ENCODE data around the gene GCNT3. TPM values are rescaled to one million over a fixed set of nuclear protein-coding genes. Genes with fewer than 3 reads are reported as not detected.
A peak's percentile ranks its signal among the peaks of the same experiment; 100 is the strongest.

The GCNT3 gene
- polyA plus RNA-seq, 3 donors, result not detected

DNA sequence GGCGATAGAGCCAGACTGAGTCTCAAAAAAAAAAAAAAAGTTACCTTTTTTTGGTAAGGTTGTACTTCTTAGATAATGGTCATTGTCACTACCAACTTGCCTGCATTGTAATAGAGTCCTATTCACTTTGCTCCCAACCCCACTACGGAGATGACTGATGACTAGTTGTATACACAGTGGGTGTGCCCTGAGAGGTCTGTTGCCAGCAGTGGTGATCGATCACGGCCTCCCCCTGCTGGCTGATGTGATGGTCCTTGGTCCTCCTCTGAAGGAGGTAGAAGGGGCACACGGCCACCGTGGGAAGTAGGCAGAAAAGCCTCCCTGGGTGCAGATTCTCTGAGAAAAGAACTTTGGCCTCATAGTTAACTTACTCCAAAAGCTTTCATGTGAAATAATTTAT is 10.7 kb downstream of the GCNT3 start:
- Histone ChIP-seq H3K4me1 (ENCODE audit: control insufficient read depth in 1 of 2, insufficient read depth in 2 of 2, low read length in 2 of 2) (no peaks in the 10 kb centered on the region), H3K27me3 (ENCODE audit: control insufficient read depth in 2 of 2, insufficient read depth in 2 of 2, low read length in 2 of 2) (peaks cover 3 to 6% of the 10 kb centered on the region in 2 donors), H4K20me1 (ENCODE audit: insufficient read depth, low read length) (no peaks in the 10 kb centered on the region), H3K27ac (ENCODE audit: low read depth in 1 of 2, low read length in 2 of 2) (no peak overlapping the region), H3K4me2 (replicated peaks; ENCODE audit: extremely low read depth, low read length, poor library complexity, severe bottlenecking) (no peak overlapping the region), H3K9me3 (replicated peaks in 1 of 2; ENCODE audit: control insufficient read depth in 1 of 2, insufficient read depth in 1 of 2, low read length in 2 of 2) (no peaks in the 10 kb centered on the region), H3K9ac (ENCODE audit: insufficient read depth, low read length, poor library complexity, severe bottlenecking) (no peak overlapping the region), H2AFZ (ENCODE audit: insufficient read depth, low read depth, low read length, poor library complexity, severe bottlenecking) (no peak overlapping the region), H3K79me2 (ENCODE audit: insufficient read depth, low read length) (no peaks in the 10 kb centered on the region), H3K36me3 (replicated peaks in 1 of 2; ENCODE audit: control insufficient read depth in 1 of 2, insufficient read depth in 2 of 2, low read length in 2 of 2) (no peaks in the 10 kb centered on the region), H3K4me3 (replicated peaks in 1 of 3; ENCODE audit: low read depth in 2 of 3, low read length in 3 of 3) (no peak overlapping the region)
- WGBS (ENCODE audit: insufficient coverage), result 17% methylated on average over 2 of the region's 6 CpGs
- H3K27ac Mint-ChIP-seq, result no peak overlapping the region
- no peak for TF ChIP-seq CTCF (IDR thresholded peaks at IDR 0.05)
- no peaks in the 10 kb centered on the region for H3K4me1 Mint-ChIP-seq
- no peaks in the 10 kb centered on the region for H3K36me3 Mint-ChIP-seq
- intact Hi-C loops (cut with micrococcal nuclease), result no loop called here
- no peak overlapping the region for H3K4me3 Mint-ChIP-seq
- DNase-seq, result peak in 2 of 3 donors; percentile 2 to 10
- peaks cover 7 to 12% (median 8%) of the 10 kb centered on the region in 3 donors for H3K27me3 Mint-ChIP-seq (ENCODE audit: low read depth in 3 of 3)
- no peaks in the 10 kb centered on the region for H3K9me3 Mint-ChIP-seq

GRCh38 chr15:59632714-59633113 is 21.1 kb downstream of the GCNT3 start:
- H3K9ac ChIP-seq (ENCODE audit: insufficient read depth, low read length, poor library complexity, severe bottlenecking), result no peak overlapping the region
- H3K36me3 ChIP-seq (replicated peaks in 1 of 2; ENCODE audit: control insufficient read depth in 1 of 2, insufficient read depth in 2 of 2, low read length in 2 of 2), result peaks cover 6 to 18% of the 10 kb centered on the region in 2 donors
- H3K27ac Mint-ChIP-seq, result no peak overlapping the region
- H3K79me2 ChIP-seq (ENCODE audit: insufficient read depth, low read length), result no peaks in the 10 kb centered on the region
- H2AFZ ChIP-seq (ENCODE audit: insufficient read depth, low read depth, low read length, poor library complexity, severe bottlenecking), result no peak overlapping the region
- no peak overlapping the region for H3K4me3 Mint-ChIP-seq
- H3K4me1 ChIP-seq (ENCODE audit: control insufficient read depth in 1 of 2, insufficient read depth in 2 of 2, low read length in 2 of 2), result peaks cover 0 to 3% of the 10 kb centered on the region in 2 donors
- intact Hi-C loops (cut with micrococcal nuclease), result no loop called here
- no peak for TF ChIP-seq CTCF (IDR thresholded peaks at IDR 0.05)
- WGBS (ENCODE audit: insufficient coverage), result 92% methylated on average over 2 of the region's 4 CpGs
- peaks cover 0 to 3% (median 0%) of the 10 kb centered on the region in 3 donors for H3K27me3 Mint-ChIP-seq (ENCODE audit: low read depth in 3 of 3)
- no peaks in the 10 kb centered on the region for H3K9me3 Mint-ChIP-seq
- peaks cover 5% of the 10 kb centered on the region for H3K4me1 Mint-ChIP-seq
- H3K4me3 ChIP-seq (replicated peaks in 1 of 3; ENCODE audit: low read depth in 2 of 3, low read length in 3 of 3), result no peak overlapping the region
- H3K27ac ChIP-seq (ENCODE audit: low read depth in 1 of 2, low read length in 2 of 2), result no peak overlapping the region
- H4K20me1 ChIP-seq (ENCODE audit: insufficient read depth, low read length), result no peaks in the 10 kb centered on the region
- peaks cover 12 to 15% of the 10 kb centered on the region in 2 donors for H3K36me3 Mint-ChIP-seq
- DNase-seq, result no peak
- H3K27me3 ChIP-seq (ENCODE audit: control insufficient read depth in 2 of 2, insufficient read depth in 2 of 2, low read length in 2 of 2), result no peaks in the 10 kb centered on the region
- no peaks in the 10 kb centered on the region for H3K9me3 ChIP-seq (replicated peaks in 1 of 2; ENCODE audit: control insufficient read depth in 1 of 2, insufficient read depth in 1 of 2, low read length in 2 of 2)
- H3K4me2 ChIP-seq (replicated peaks; ENCODE audit: extremely low read depth, low read length, poor library complexity, severe bottlenecking), result no peak overlapping the region
